SU-DHL-6 (cell line): ENCODE data around the gene PEX11B.
A peak's percentile ranks its signal among the peaks of the same experiment; 100 is the strongest.

Experiments used
- H2AFZ ChIP-seq: fragments of 200-600 bp; sonication (generic); 2 replicates; pipeline ENCODE4 v1.6.1; 2014; ENCODE audit warnings: low read depth, mild to moderate bottlenecking, moderate library complexity, mixed read lengths, antibody characterized with exemption, low read length; ENCODE audit not compliant: severe bottlenecking
- H3F3A ChIP-seq: fragments of 200-600 bp; shearing (Covaris generic); 2 replicates; pipeline ENCODE4 v1.6.0; 2016; ENCODE audit warnings: antibody characterized with exemption, mild to moderate bottlenecking; ENCODE audit not compliant: insufficient read depth
- H3K27ac ChIP-seq: fragments of 200-600 bp; sonication (generic); 2 replicates; pipeline ENCODE4 v1.5.1; 2016; ENCODE audit warnings: low read depth, mild to moderate bottlenecking, low read length, moderate library complexity, mixed read lengths
- H3K27me3 ChIP-seq: fragments of 200-600 bp; sonication (generic), shearing (Covaris generic); 2 replicates; pipeline ENCODE4 v1.6.0; 2014; ENCODE audit warnings: mild to moderate bottlenecking, low read length
- H3K36me3 ChIP-seq: fragments of 200-600 bp; sonication (generic); 2 replicates; pipeline ENCODE4 v1.6.1; 2014; ENCODE audit warnings: mild to moderate bottlenecking, low read length, mixed read lengths
- H3K4me2 ChIP-seq: fragments of 300-600, 200-600 bp; shearing (Covaris generic), sonication (generic); 2 replicates; pipeline ENCODE4 v1.6.0; 2014; ENCODE audit warnings: low read length, low read depth, mild to moderate bottlenecking; ENCODE audit not compliant: poor library complexity, severe bottlenecking
- H3K4me3 ChIP-seq: fragments of 200-600 bp; sonication (generic); 2 replicates; pipeline ENCODE4 v1.5.1; 2014; ENCODE audit warnings: antibody characterized with exemption, low read length, mild to moderate bottlenecking, mixed read lengths; ENCODE audit not compliant: insufficient read depth, poor library complexity, severe bottlenecking
- H3K79me2 ChIP-seq: fragments of 200-600 bp; sonication (generic); 2 replicates; pipeline ENCODE4 v1.6.1; 2014; ENCODE audit warnings: mild to moderate bottlenecking, low read length, moderate library complexity; ENCODE audit not compliant: insufficient read depth
- H3K9ac ChIP-seq: fragments of 200-600 bp; sonication (generic); 2 replicates; pipeline ENCODE4 v1.7.0; 2014; ENCODE audit warnings: mild to moderate bottlenecking, low read length
- H3K9me2 ChIP-seq: fragments of 200-600 bp; sonication (generic); replicated peaks from 2 replicates; pipeline ENCODE4 v1.6.1; 2014; ENCODE audit warnings: low read length; ENCODE audit not compliant: insufficient read depth
- H3K9me3 ChIP-seq: fragments of 200-600 bp; sonication (generic); 2 replicates; pipeline ENCODE4 v1.6.1; 2014; ENCODE audit warnings: low read length, mixed read lengths; ENCODE audit not compliant: insufficient read depth
- H4K20me1 ChIP-seq: fragments of 200-600 bp; sonication (generic); 2 replicates; pipeline ENCODE4 v1.6.1; 2014; ENCODE audit warnings: low read depth, mild to moderate bottlenecking, antibody characterized with exemption, low read length, moderate library complexity, mixed read lengths
- EZH2phosphoT487 ChIP-seq: fragments of 200-600 bp; sonication (generic), shearing (Covaris generic); conservative IDR thresholded peaks from 2 replicates; pipeline ENCODE4 v1.6.1; 2018; ENCODE audit warnings: mild to moderate bottlenecking, antibody characterized with exemption, low read length, moderate library complexity, mixed read lengths
- TF ChIP-seq, protein P1 (sequence below): fragments of 200-600 bp; sonication (generic); IDR thresholded peaks from one replicate; pipeline ENCODE4 v1.5.1; 2017; ENCODE audit warnings: antibody characterized with exemption, mild to moderate bottlenecking, low read length, moderate library complexity; ENCODE audit not compliant: insufficient read depth, poor library complexity, severe bottlenecking

The PEX11B gene

DNA sequence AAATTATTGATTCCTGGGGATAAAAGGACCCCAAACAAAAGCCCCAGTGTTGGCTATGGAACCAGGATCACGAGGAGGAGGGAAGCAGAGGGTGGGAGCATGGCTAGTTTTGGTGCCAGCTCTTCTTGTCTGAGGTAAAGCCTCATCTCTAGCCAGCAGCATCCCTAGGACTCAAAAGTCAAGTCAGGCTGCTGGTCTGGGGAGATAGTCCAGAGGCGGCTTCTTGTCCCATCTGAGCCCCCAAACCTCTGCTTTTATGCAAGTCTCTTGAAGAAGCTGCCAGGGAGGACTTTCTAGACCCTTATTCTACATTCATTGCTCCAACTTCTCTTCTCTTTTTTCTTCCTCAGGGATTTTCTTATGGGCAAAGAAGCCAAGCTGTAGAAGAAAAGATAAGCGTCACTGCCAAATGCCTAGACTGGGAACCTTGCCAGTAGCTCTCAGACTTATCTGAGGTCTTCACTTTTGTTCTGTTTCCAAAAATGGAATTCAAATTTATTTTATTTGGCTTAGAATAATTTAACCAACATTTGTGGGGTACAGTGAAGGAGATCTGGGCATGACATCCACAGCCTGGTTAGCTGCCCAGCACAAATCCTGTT lies 25.9 kb downstream of the PEX11B start:
- Histone ChIP-seq H3K79me2 (no peaks in the 10 kb centered on the region), H3K4me2 (no peak overlapping the region), H3K4me3 (no peak overlapping the region), H3K9me2 (no peaks in the 10 kb centered on the region), H3K9me3 (no peaks in the 10 kb centered on the region), H2AFZ (no peak overlapping the region), H3K27ac (no peak overlapping the region), H4K20me1 (no peaks in the 10 kb centered on the region), H3K27me3 (no peaks in the 10 kb centered on the region), H3K36me3 (no peaks in the 10 kb centered on the region), H3F3A (no peaks in the 10 kb centered on the region), H3K9ac (no peak overlapping the region)
- no peak for TF ChIP-seq EZH2phosphoT487
- TF ChIP-seq, protein P1, sequence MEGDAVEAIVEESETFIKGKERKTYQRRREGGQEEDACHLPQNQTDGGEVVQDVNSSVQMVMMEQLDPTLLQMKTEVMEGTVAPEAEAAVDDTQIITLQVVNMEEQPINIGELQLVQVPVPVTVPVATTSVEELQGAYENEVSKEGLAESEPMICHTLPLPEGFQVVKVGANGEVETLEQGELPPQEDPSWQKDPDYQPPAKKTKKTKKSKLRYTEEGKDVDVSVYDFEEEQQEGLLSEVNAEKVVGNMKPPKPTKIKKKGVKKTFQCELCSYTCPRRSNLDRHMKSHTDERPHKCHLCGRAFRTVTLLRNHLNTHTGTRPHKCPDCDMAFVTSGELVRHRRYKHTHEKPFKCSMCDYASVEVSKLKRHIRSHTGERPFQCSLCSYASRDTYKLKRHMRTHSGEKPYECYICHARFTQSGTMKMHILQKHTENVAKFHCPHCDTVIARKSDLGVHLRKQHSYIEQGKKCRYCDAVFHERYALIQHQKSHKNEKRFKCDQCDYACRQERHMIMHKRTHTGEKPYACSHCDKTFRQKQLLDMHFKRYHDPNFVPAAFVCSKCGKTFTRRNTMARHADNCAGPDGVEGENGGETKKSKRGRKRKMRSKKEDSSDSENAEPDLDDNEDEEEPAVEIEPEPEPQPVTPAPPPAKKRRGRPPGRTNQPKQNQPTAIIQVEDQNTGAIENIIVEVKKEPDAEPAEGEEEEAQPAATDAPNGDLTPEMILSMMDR, result no peak

DNA sequence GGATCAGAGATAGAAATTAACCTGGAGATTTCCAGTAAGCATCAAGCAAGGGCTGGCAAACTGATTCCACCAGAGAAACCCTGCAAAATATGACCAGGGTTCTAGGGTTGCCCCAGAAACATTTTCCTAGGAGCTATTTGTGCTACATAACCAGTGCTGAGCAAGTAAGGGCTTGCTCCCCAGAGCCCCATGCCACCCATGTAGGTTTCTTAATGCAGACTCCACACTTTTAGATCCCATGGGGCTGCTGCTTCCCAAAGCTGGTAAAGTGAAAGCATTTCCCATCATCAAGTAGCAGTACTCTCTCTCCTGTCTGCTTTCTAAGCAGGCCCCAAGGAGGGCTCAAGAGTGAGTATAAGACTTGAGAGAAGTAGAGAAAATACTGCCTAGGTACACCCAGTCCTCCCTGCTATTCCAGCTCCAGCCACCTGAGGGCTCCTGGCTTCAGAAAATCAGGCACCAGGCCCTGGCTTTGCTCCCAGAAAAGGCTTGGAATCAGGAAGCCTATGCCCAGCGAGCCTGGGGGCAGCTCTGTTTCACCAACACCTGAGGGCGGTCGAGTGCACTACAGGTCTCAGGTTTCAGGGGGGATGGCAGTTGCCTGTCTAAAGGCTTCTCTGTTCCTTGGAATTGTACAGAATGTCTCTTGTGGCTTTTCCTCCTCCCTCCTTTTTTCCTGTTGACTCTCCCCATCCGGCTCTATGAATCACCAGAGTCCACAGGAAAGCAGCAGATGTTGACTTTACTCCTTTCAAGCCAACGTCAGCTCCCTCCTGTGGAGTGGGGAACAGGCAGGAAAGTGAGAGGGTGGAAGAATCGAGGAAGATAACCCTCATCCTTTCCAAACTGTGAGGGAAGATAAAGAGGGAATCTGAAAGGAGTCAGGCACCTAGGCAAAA lies 26.7 kb downstream of the PEX11B start:
- H3K9me3 ChIP-seq, result no peaks in the 10 kb centered on the region
- H3K9ac ChIP-seq, result no peak overlapping the region
- H3F3A ChIP-seq, result no peaks in the 10 kb centered on the region
- H3K27ac ChIP-seq, result no peak overlapping the region
- TF ChIP-seq, protein P1, result peak; percentile 68
- TF ChIP-seq EZH2phosphoT487, result no peak
- no peak overlapping the region for H3K4me3 ChIP-seq
- no peak overlapping the region for H3K4me2 ChIP-seq
- H3K36me3 ChIP-seq, result no peaks in the 10 kb centered on the region
- H3K9me2 ChIP-seq, result no peaks in the 10 kb centered on the region
- H3K27me3 ChIP-seq, result no peaks in the 10 kb centered on the region
- H3K79me2 ChIP-seq, result no peaks in the 10 kb centered on the region
- H4K20me1 ChIP-seq, result no peaks in the 10 kb centered on the region
- H2AFZ ChIP-seq, result no peak overlapping the region

DNA sequence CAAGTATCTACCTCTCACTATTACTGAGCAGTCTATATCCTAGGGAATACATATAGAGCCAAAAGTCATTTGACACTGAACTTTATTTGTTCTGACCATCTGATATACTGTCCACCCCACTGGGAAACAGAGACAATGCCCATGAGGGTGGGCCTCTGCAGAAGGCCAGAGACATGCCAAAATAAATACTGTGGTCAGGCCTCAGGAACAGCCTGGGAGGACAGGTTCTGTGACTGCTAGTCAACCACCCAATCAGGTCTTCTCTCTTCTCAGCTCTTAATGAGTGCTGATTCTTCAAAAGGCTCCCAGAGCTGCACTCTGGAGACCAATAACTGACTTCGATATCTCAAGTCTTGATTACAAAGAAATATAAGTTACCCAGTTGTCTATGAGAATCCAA lies 27.4 kb downstream of the PEX11B start:
- Histone ChIP-seq H3K4me2 (no peak overlapping the region), H3K4me3 (no peak overlapping the region), H3K9me3 (no peaks in the 10 kb centered on the region), H3K9me2 (no peaks in the 10 kb centered on the region), H3K27me3 (no peaks in the 10 kb centered on the region), H2AFZ (no peak overlapping the region), H3K79me2 (no peaks in the 10 kb centered on the region), H3K9ac (no peak overlapping the region), H3K27ac (no peak overlapping the region), H4K20me1 (no peaks in the 10 kb centered on the region), H3F3A (no peaks in the 10 kb centered on the region), H3K36me3 (no peaks in the 10 kb centered on the region)
- TF ChIP-seq, protein P1, result no peak
- TF ChIP-seq EZH2phosphoT487, result no peak
